Caco-2 (cell line): ENCODE data around the gene UFM1. TPM values are rescaled to one million over a fixed set of nuclear protein-coding genes. Genes with fewer than 3 reads are reported as not detected.

Source experiments
- BruUV-seq: library from RNA; stranded (reverse); fragments of 400-500 nt; replicated peaks from 2 replicates; lab custom pipeline; 2021; lab: Mats Ljungman, UMichigan
- CTCF ChIA-PET: fragments of 300-600 bp; sonication (Branson Sonifier 250); formaldehyde crosslinking; loops from one replicate; lab custom pipeline; 2022; ENCODE audit warnings: antibody characterized with exemption; lab: Charles Lee
- POLR2A ChIA-PET: fragments of 300-600 bp; sonication (Branson Sonifier 250); formaldehyde crosslinking; loops from one replicate; lab custom pipeline; 2022; ENCODE audit warnings: antibody characterized with exemption; lab: Charles Lee
- DNase-seq, 2 experiments: peaks; one replicate each; pipeline versions ENCODE4 v3.0.0 to v3.0.0-alpha.2; 2020 to 2022
- H3K27me3 ChIP-seq: replicated peaks from 2 replicates; pipeline ENCODE4 v1.6.0; 2011; ENCODE audit warnings: low read length; ENCODE audit not compliant: control insufficient read depth, insufficient read depth
- H3K36me3 ChIP-seq: 2 replicates; pipeline ENCODE4 v1.5.1; 2011; ENCODE audit warnings: low read length; ENCODE audit not compliant: control insufficient read depth, insufficient read depth
- H3K4me1 ChIP-seq: fragments of 250-450 bp; sonication (Bioruptor Pico); 2 replicates; pipeline ENCODE4 v1.5.1; 2020; ENCODE audit warnings: mild to moderate bottlenecking
- H3K4me3 ChIP-seq: 2 replicates; pipeline ENCODE4 v1.5.1; 2011; ENCODE audit warnings: low read depth, mild to moderate bottlenecking, control low read depth, low read length
- H3K9me3 ChIP-seq: fragments of 250-450 bp; sonication (Bioruptor Pico); 2 replicates; pipeline ENCODE4 v1.5.1; 2020; ENCODE audit warnings: mild to moderate bottlenecking, moderate library complexity
- H3K27ac Mint-ChIP-seq: one replicate; pipeline ENCODE4 v1.8.0; 2022; ENCODE audit warnings: mixed read lengths; ENCODE audit not compliant: unreplicated experiment
- H3K27me3 Mint-ChIP-seq: one replicate; pipeline ENCODE4 v1.8.0; 2022; ENCODE audit warnings: mixed read lengths; ENCODE audit not compliant: insufficient read depth, unreplicated experiment
- H3K36me3 Mint-ChIP-seq: one replicate; pipeline ENCODE4 v1.8.0; 2022; ENCODE audit warnings: mild to moderate bottlenecking, mixed read lengths; ENCODE audit not compliant: insufficient read depth, unreplicated experiment
- H3K4me1 Mint-ChIP-seq: one replicate; pipeline ENCODE4 v1.8.0; 2022; ENCODE audit warnings: low read depth, mixed read lengths; ENCODE audit not compliant: unreplicated experiment
- H3K4me3 Mint-ChIP-seq: one replicate; pipeline ENCODE4 v1.8.0; 2022; ENCODE audit warnings: mild to moderate bottlenecking, moderate library complexity, mixed read lengths; ENCODE audit not compliant: unreplicated experiment
- H3K9me3 Mint-ChIP-seq: one replicate; pipeline ENCODE4 v1.8.0; 2022; ENCODE audit warnings: mixed read lengths; ENCODE audit not compliant: unreplicated experiment
- intact Hi-C: fragments of 100-400 bp; cut with micrococcal nuclease; formaldehyde crosslinking; loops from one replicate; pipeline ENCODE4 v1.10.0; 2022; ENCODE audit not compliant: unreplicated experiment
- total RNA-seq: library from RNA; stranded (reverse); gene quantifications from 2 replicates; pipeline ENCODE4 v1.2.3, GENCODE V29; 2022
- TF ChIP-seq, protein P1 (sequence below), 2 experiments: fragments of 200-600 bp in 1 of 2; IDR thresholded peaks; 1 replicate in 1 of 2; 2 replicates in 1 of 2; pipeline versions ENCODE4 v1.5.1 to v1.8.0; 2011 to 2022; ENCODE audit warnings: antibody characterized with exemption in 1 of 2, control low read depth in 1 of 2, inconsistent platforms in 1 of 2, low read depth in 1 of 2, low read length in 1 of 2, mild to moderate bottlenecking in 1 of 2, moderate library complexity in 1 of 2; ENCODE audit not compliant: insufficient read depth in 1 of 2, severe bottlenecking in 1 of 2, unreplicated experiment in 1 of 2

The UFM1 gene
- total RNA-seq, 1 experiment from 2014 or later, result 106 TPM

DNA sequence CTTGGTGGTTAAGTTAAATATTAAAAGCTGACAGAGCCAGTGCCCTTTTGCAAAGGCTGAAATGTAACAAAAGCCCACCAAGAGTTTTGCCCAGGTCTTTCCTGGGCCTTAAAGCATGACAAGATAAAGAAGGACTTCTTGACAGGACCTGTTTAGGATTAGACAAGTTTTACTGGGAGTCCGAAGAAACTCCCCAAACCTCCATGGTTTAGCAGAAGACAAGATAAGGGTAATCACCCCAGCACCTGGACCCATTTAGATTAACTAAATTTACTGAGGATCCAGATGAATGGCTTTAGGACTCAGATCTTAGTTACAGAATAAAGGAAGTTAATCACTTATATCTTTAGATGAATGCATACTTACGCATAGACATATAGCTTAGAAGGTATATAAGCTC is 14.8 kb upstream of the UFM1 start:
- peaks cover 16% of the 10 kb centered on the region for H3K4me1 Mint-ChIP-seq
- no peaks in the 10 kb centered on the region for H3K27me3 Mint-ChIP-seq
- no peaks in the 10 kb centered on the region for H3K9me3 Mint-ChIP-seq
- CTCF ChIA-PET, result no interaction called here
- no peak overlapping the region for H3K4me3 Mint-ChIP-seq
- POLR2A ChIA-PET, result no interaction called here
- no peak for DNase-seq
- Histone ChIP-seq H3K4me1 (no peaks in the 10 kb centered on the region), H3K9me3 (no peaks in the 10 kb centered on the region), H3K36me3 (no peaks in the 10 kb centered on the region), H3K27me3 (no peaks in the 10 kb centered on the region), H3K4me3 (no peak overlapping the region)
- H3K27ac Mint-ChIP-seq, result peak overlapping the region; percentile 36
- BruUV-seq, result no TSS peak
- intact Hi-C loops, result no loop called here
- TF ChIP-seq, protein P1, sequence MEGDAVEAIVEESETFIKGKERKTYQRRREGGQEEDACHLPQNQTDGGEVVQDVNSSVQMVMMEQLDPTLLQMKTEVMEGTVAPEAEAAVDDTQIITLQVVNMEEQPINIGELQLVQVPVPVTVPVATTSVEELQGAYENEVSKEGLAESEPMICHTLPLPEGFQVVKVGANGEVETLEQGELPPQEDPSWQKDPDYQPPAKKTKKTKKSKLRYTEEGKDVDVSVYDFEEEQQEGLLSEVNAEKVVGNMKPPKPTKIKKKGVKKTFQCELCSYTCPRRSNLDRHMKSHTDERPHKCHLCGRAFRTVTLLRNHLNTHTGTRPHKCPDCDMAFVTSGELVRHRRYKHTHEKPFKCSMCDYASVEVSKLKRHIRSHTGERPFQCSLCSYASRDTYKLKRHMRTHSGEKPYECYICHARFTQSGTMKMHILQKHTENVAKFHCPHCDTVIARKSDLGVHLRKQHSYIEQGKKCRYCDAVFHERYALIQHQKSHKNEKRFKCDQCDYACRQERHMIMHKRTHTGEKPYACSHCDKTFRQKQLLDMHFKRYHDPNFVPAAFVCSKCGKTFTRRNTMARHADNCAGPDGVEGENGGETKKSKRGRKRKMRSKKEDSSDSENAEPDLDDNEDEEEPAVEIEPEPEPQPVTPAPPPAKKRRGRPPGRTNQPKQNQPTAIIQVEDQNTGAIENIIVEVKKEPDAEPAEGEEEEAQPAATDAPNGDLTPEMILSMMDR (IDR thresholded peaks at IDR 0.05; ENCODE audit: insufficient read depth in 1 of 2, low read depth in 1 of 2, low read length in 1 of 2, severe bottlenecking in 1 of 2, unreplicated experiment in 1 of 2), result no peak
- peaks cover 8% of the 10 kb centered on the region for H3K36me3 Mint-ChIP-seq

- H3K27me3 ChIP-seq, result no peaks in the 10 kb centered on the region
- TF ChIP-seq, protein P1 (IDR thresholded peaks at IDR 0.05; ENCODE audit: insufficient read depth in 1 of 2, low read depth in 1 of 2, low read length in 1 of 2, severe bottlenecking in 1 of 2, unreplicated experiment in 1 of 2), result no peak
- peaks cover 8% of the 10 kb centered on the region for H3K36me3 Mint-ChIP-seq
Measured at GRCh38 chr13:38338089-38338488, 11.6 kb upstream of the UFM1 start.

DNA sequence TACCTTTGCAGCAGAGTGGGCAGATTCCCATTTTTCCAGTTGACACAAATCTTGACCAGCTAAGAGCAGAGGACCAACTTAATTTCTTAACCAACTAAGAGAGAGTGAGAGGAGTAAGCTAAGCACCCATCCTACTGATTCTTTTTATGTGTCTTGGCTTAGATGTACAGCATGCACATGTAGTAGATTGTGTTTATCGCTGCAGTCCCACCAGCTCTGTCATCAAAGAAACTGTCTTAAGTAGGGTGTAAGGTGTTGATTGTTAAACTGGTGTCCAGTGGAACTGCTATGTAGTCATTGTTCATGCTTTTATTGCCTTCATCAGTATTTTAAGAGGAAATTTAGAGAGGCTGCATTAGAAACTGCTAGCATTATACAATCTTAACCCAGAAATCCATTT is 9.0 kb upstream of the UFM1 start:
- no peak for DNase-seq
- Histone ChIP-seq H3K9me3 (no peaks in the 10 kb centered on the region), H3K36me3 (no peaks in the 10 kb centered on the region), H3K27me3 (no peaks in the 10 kb centered on the region), H3K4me3 (no peak overlapping the region), H3K4me1 (no peaks in the 10 kb centered on the region)
- no peaks in the 10 kb centered on the region for H3K27me3 Mint-ChIP-seq
- CTCF ChIA-PET, result no interaction called here
- H3K4me1 Mint-ChIP-seq, result peaks cover 7% of the 10 kb centered on the region
- no TSS peak for BruUV-seq
- H3K36me3 Mint-ChIP-seq, result peaks cover 8% of the 10 kb centered on the region
- POLR2A ChIA-PET, result no interaction called here
- H3K27ac Mint-ChIP-seq, result no peak overlapping the region
- no peaks in the 10 kb centered on the region for H3K9me3 Mint-ChIP-seq
- no peak overlapping the region for H3K4me3 Mint-ChIP-seq
- intact Hi-C loops, result no loop called here
- TF ChIP-seq, protein P1 (IDR thresholded peaks at IDR 0.05; ENCODE audit: insufficient read depth in 1 of 2, low read depth in 1 of 2, low read length in 1 of 2, severe bottlenecking in 1 of 2, unreplicated experiment in 1 of 2), result no peak

More at GRCh38 chr13:38338089-38338488, 11.6 kb upstream of the UFM1 start:
- H3K4me3 Mint-ChIP-seq, result no peak overlapping the region
- DNase-seq, result no peak
- no peaks in the 10 kb centered on the region for H3K9me3 Mint-ChIP-seq
- Histone ChIP-seq H3K4me1 (no peaks in the 10 kb centered on the region), H3K36me3 (no peaks in the 10 kb centered on the region), H3K4me3 (no peak overlapping the region), H3K9me3 (no peaks in the 10 kb centered on the region)
- ChIA-PET CTCF (no interaction called here), POLR2A (interaction anchor here (1.6 kb wide), 1 partner anchor 11 kb away, joined by 5 read pairs; the partner anchor contains the start of gene UFM1)
- no peaks in the 10 kb centered on the region for H3K27me3 Mint-ChIP-seq
- peaks cover 16% of the 10 kb centered on the region for H3K4me1 Mint-ChIP-seq
- no peak overlapping the region for H3K27ac Mint-ChIP-seq
- no TSS peak for BruUV-seq
- intact Hi-C loops, result no loop called here
